ENCODE measurements around the gene EIF5AL1. TPM values are rescaled to one million over a fixed set of nuclear protein-coding genes. Genes with fewer than 3 reads are reported as not detected.

EIF5AL1 gene
- total RNA-seq, 1 experiment from 2014 or later: 0.17 TPM

GRCh38 chr10:79492256-79492655 is 20.1 kb upstream of the EIF5AL1 start (continued):
- TF ChIP-seq JAZF1 (CRISPR knock-in tag; IDR thresholded peaks at IDR 0.05): no peak
- no peak for TF ChIP-seq SMAD3 (CRISPR knock-in tag; IDR thresholded peaks at IDR 0.05; ENCODE audit: borderline replicate concordance)
- TF ChIP-seq ZNF121 (CRISPR knock-in tag; IDR thresholded peaks at IDR 0.05): no peak
- no peak for TF ChIP-seq IRF1 (CRISPR knock-in tag; IDR thresholded peaks at IDR 0.05)
- TF ChIP-seq PRRX2 (CRISPR knock-in tag; IDR thresholded peaks at IDR 0.05): no peak
- no peak for TF ChIP-seq ERG (CRISPR knock-in tag; IDR thresholded peaks at IDR 0.05)
- TF ChIP-seq CREM (CRISPR knock-in tag; IDR thresholded peaks at IDR 0.05): no peak

GRCh38 chr10:79492839-79493238 is 19.5 kb upstream of the EIF5AL1 start:
- Mint-ChIP-seq H3K4me1 (peaks cover 10% of the 10 kb centered on the region), H3K27ac (no peak overlapping the region), H3K27me3 (ENCODE audit: low read depth) (peaks cover 33% of the 10 kb centered on the region), H3K9me3 (peaks cover 12% of the 10 kb centered on the region), H3K36me3 (no peaks in the 10 kb centered on the region), H3K4me3 (no peak overlapping the region)
- CTCF ChIA-PET: interaction anchor here (1.2 kb wide), 1 partner anchor 118 kb away, joined by 5 read pairs; no protein-coding TSS in a partner anchor
- no peak for ATAC-seq
- DNase-seq (ENCODE audit: low spot score): no peak
- POLR2A ChIA-PET: no interaction called here
- TF ChIP-seq ZBTB21 (CRISPR knock-in tag; IDR thresholded peaks at IDR 0.05; ENCODE audit: borderline replicate concordance) (no peak), RORB (CRISPR knock-in tag; IDR thresholded peaks at IDR 0.05) (no peak), GTF2I (CRISPR knock-in tag; conservative IDR thresholded peaks at IDR 0.05) (no peak), FOXP4 (CRISPR knock-in tag; IDR thresholded peaks at IDR 0.05) (no peak), FOXJ3 (CRISPR knock-in tag; IDR thresholded peaks at IDR 0.05; ENCODE audit: borderline replicate concordance) (no peak), GABPB1 (CRISPR knock-in tag; IDR thresholded peaks at IDR 0.05) (no peak), AFF4 (CRISPR knock-in tag; IDR thresholded peaks at IDR 0.05; ENCODE audit: borderline replicate concordance) (no peak), TCF7 (CRISPR knock-in tag; IDR thresholded peaks at IDR 0.05; ENCODE audit: low read depth) (no peak), ZNF281 (CRISPR knock-in tag; IDR thresholded peaks at IDR 0.05) (no peak), CREM (CRISPR knock-in tag; IDR thresholded peaks at IDR 0.05) (no peak), HMGXB4 (CRISPR knock-in tag; IDR thresholded peaks at IDR 0.05) (no peak), FOXP1 (CRISPR knock-in tag; IDR thresholded peaks at IDR 0.05; ENCODE audit: borderline replicate concordance) (no peak), ZNF425 (CRISPR knock-in tag; conservative IDR thresholded peaks at IDR 0.05) (no peak), PREB (CRISPR knock-in tag; IDR thresholded peaks at IDR 0.05; ENCODE audit: borderline replicate concordance) (no peak), TEAD1 (CRISPR knock-in tag; IDR thresholded peaks at IDR 0.05) (no peak)

Data from WTC11 (cell line).